H9 (cell line): ENCODE measurements around the gene VSX1. TPM values are rescaled to one million over a fixed set of nuclear protein-coding genes. Genes with fewer than 3 reads are reported as not detected.

ENCODE experiments used
- DNase-seq: peaks from one replicate; pipeline ENCODE4 v3.0.0-alpha.2; 2017
- H2AFZ ChIP-seq: one replicate; pipeline ENCODE4 v1.6.1; 2013; ENCODE audit warnings: mild to moderate bottlenecking, low read length, control low read depth, moderate library complexity
- H2AK5ac ChIP-seq: 2 replicates; pipeline ENCODE4 v1.6.1; 2013; ENCODE audit warnings: low read length, control low read depth, mixed read lengths; ENCODE audit not compliant: insufficient read length
- H2BK120ac ChIP-seq: one replicate; pipeline ENCODE4 v1.6.1; 2013; ENCODE audit warnings: low read depth, mild to moderate bottlenecking, low read length, control low read depth, inconsistent platforms; ENCODE audit not compliant: poor library complexity, severe bottlenecking
- H2BK12ac ChIP-seq: 2 replicates; pipeline ENCODE4 v1.6.1; 2013; ENCODE audit warnings: low read length, control low read depth, mixed read lengths, low read depth; ENCODE audit not compliant: insufficient read length
- H2BK15ac ChIP-seq: 2 replicates; pipeline ENCODE4 v1.6.1; 2013; ENCODE audit warnings: low read depth, low read length, control low read depth
- H2BK20ac ChIP-seq: one replicate; pipeline ENCODE4 v1.6.1; 2013; ENCODE audit warnings: low read depth, mild to moderate bottlenecking, low read length, control low read depth, inconsistent platforms; ENCODE audit not compliant: poor library complexity, severe bottlenecking
- H2BK5ac ChIP-seq: 2 replicates; pipeline ENCODE4 v1.6.1; 2013; ENCODE audit warnings: low read length, control low read depth, mixed read lengths; ENCODE audit not compliant: insufficient read length
- H3K14ac ChIP-seq: 2 replicates; pipeline ENCODE4 v1.6.1; 2013; ENCODE audit warnings: low read length, control low read depth; ENCODE audit not compliant: insufficient read depth
- H3K18ac ChIP-seq: 2 replicates; pipeline ENCODE4 v1.6.1; 2013; ENCODE audit warnings: low read depth, mild to moderate bottlenecking, mixed read lengths, low read length, control low read depth; ENCODE audit not compliant: insufficient read length
- H3K23ac ChIP-seq: 2 replicates; pipeline ENCODE4 v1.6.1; 2013; ENCODE audit warnings: low read length, control low read depth, mixed read lengths, low read depth; ENCODE audit not compliant: insufficient read length
- H3K23me2 ChIP-seq: 2 replicates; pipeline ENCODE4 v1.6.1; 2013; ENCODE audit warnings: low read depth, mild to moderate bottlenecking, mixed read lengths, low read length, control low read depth; ENCODE audit not compliant: insufficient read length, poor library complexity, severe bottlenecking
- H3K27ac ChIP-seq: 2 replicates; pipeline ENCODE4 v1.5.1; 2013; ENCODE audit warnings: low read length, control low read depth, mixed read lengths, low read depth; ENCODE audit not compliant: insufficient read length
- H3K27me3 ChIP-seq: 2 replicates; pipeline ENCODE4 v1.6.1; 2013; ENCODE audit warnings: low read length, control low read depth, inconsistent platforms; ENCODE audit not compliant: insufficient read depth
- H3K4ac ChIP-seq: 2 replicates; pipeline ENCODE4 v1.6.1; 2013; ENCODE audit warnings: low read depth, mild to moderate bottlenecking, control low read depth, inconsistent platforms, low read length, moderate library complexity
- H3K4me1 ChIP-seq: 2 replicates; pipeline ENCODE4 v1.6.1; 2013; ENCODE audit warnings: low read length, control low read depth, inconsistent platforms; ENCODE audit not compliant: insufficient read depth
- H3K4me2 ChIP-seq: 2 replicates; pipeline ENCODE4 v1.6.1; 2013; ENCODE audit warnings: low read length, control low read depth, mixed read lengths; ENCODE audit not compliant: insufficient read length, insufficient read depth
- H3K56ac ChIP-seq: 2 replicates; pipeline ENCODE4 v1.6.1; 2013; ENCODE audit warnings: low read depth, mild to moderate bottlenecking, mixed read lengths, low read length, control low read depth; ENCODE audit not compliant: insufficient read length
- H3K79me1 ChIP-seq: 2 replicates; pipeline ENCODE4 v1.6.1; 2013; ENCODE audit warnings: low read depth, mild to moderate bottlenecking, moderate library complexity, low read length, control low read depth, inconsistent platforms; ENCODE audit not compliant: insufficient read depth, poor library complexity, severe bottlenecking
- H3K79me2 ChIP-seq: 2 replicates; pipeline ENCODE4 v1.6.1; 2013; ENCODE audit warnings: low read length, control low read depth, inconsistent platforms; ENCODE audit not compliant: insufficient read depth
- H3K9ac ChIP-seq: 2 replicates; pipeline ENCODE4 v1.6.1; 2013; ENCODE audit warnings: low read length, control low read depth, mixed read lengths; ENCODE audit not compliant: insufficient read length; ENCODE audit errors: extremely low read depth
- H3K9me3 ChIP-seq: one replicate; pipeline ENCODE4 v1.6.1; 2013; ENCODE audit warnings: low read depth, low read length, inconsistent platforms; ENCODE audit not compliant: control insufficient read depth
- H3T11ph ChIP-seq: one replicate; pipeline ENCODE4 v1.6.1; 2013; ENCODE audit warnings: mild to moderate bottlenecking, low read length, control low read depth, inconsistent platforms
- H4K20me1 ChIP-seq: one replicate; pipeline ENCODE4 v1.6.1; 2013; ENCODE audit not compliant: control insufficient read depth, insufficient read length, insufficient read depth
- H4K5ac ChIP-seq: 2 replicates; pipeline ENCODE4 v1.6.1; 2013; ENCODE audit warnings: low read depth, mild to moderate bottlenecking, mixed read lengths, low read length, control low read depth; ENCODE audit not compliant: insufficient read length
- H4K8ac ChIP-seq: replicated peaks from 2 replicates; pipeline ENCODE4 v1.6.1; 2013; ENCODE audit warnings: low read length, control low read depth, mixed read lengths, low read depth; ENCODE audit not compliant: insufficient read length
- H4K91ac ChIP-seq: 2 replicates; pipeline ENCODE4 v1.6.1; 2013; ENCODE audit warnings: low read depth, mild to moderate bottlenecking, moderate library complexity, mixed read lengths, low read length, control low read depth; ENCODE audit not compliant: insufficient read length
- H3K27ac Mint-ChIP-seq, 3 experiments: 2 replicates in 2 of 3; 3 replicates in 1 of 3; pipeline ENCODE4 v1.8.0; 2020 to 2021; ENCODE audit warnings: mixed read lengths in 3 of 3, mild to moderate bottlenecking in 1 of 3, moderate library complexity in 1 of 3
- H3K27me3 Mint-ChIP-seq: 2 replicates; pipeline ENCODE4 v1.8.0; 2021; ENCODE audit warnings: low read depth, mild to moderate bottlenecking, moderate library complexity, mixed read lengths
- H3K36me3 Mint-ChIP-seq, 3 experiments: 2 replicates in 2 of 3; 3 replicates in 1 of 3; pipeline ENCODE4 v1.8.0; 2020 to 2021; ENCODE audit warnings: low read depth in 3 of 3, mixed read lengths in 3 of 3; ENCODE audit not compliant: insufficient read depth in 1 of 3
- H3K4me1 Mint-ChIP-seq, 2 experiments: 2 replicates each; pipeline ENCODE4 v1.8.0; 2020; ENCODE audit warnings: mixed read lengths in 2 of 2
- H3K4me3 Mint-ChIP-seq, 2 experiments: 2 replicates in 1 of 2; 3 replicates in 1 of 2; pipeline ENCODE4 v1.8.0; 2020 to 2021; ENCODE audit warnings: mild to moderate bottlenecking in 2 of 2, mixed read lengths in 2 of 2, moderate library complexity in 1 of 2
- H3K9me3 Mint-ChIP-seq, 2 experiments: 2 replicates in 1 of 2; 3 replicates in 1 of 2; pipeline ENCODE4 v1.8.0; 2020; ENCODE audit warnings: mild to moderate bottlenecking in 2 of 2, mixed read lengths in 2 of 2, moderate library complexity in 1 of 2
- CTCF ChIP-seq: fragments of 200-600 bp; sonication (generic); conservative IDR thresholded peaks from 3 replicates; pipeline ENCODE4 v1.8.0; 2021; ENCODE audit warnings: antibody characterized with exemption, mild to moderate bottlenecking
- WGBS: extraction: QIAGEN DNeasy Blood & Tissue Kit; methylation state at CpG from one replicate; pipeline ENCODE4 v1.1.7; 2013; ENCODE audit warnings: missing lambda C conversion rate, low lambda C conversion rate, mixed read lengths; ENCODE audit not compliant: insufficient read length; ENCODE audit errors: extremely low coverage; 5-methylcytosine and 5-hydroxymethylcytosine counted together
- total RNA-seq: library from RNA; stranded (reverse); gene quantifications from 2 replicates; pipeline ENCODE4 v1.2.1, GENCODE V29; 2021

The VSX1 gene
- total RNA-seq, 1 experiment from 2014 or later = not detected

- H3K27ac ChIP-seq = no peak overlapping the region
- H2BK120ac ChIP-seq = no peak overlapping the region
- no peak overlapping the region for H4K5ac ChIP-seq
- no peak for TF ChIP-seq CTCF
- no peak overlapping the region for H3K14ac ChIP-seq
- H3K79me2 ChIP-seq = no peaks in the 10 kb centered on the region
- no peak overlapping the region for H2BK15ac ChIP-seq
- H3K36me3 Mint-ChIP-seq = no peaks in the 10 kb centered on the region
- no peak overlapping the region for H3K27ac Mint-ChIP-seq
- no peak overlapping the region for H3K4ac ChIP-seq
- H3K27me3 ChIP-seq = no peaks in the 10 kb centered on the region; the same call in 1 of the 2 replicates
- H2BK5ac ChIP-seq = no peak overlapping the region
- H3K4me2 ChIP-seq = no peak overlapping the region
- H3K9me3 Mint-ChIP-seq = no peaks in the 10 kb centered on the region
- H3K4me3 Mint-ChIP-seq = no peak overlapping the region
- no peak overlapping the region for H4K8ac ChIP-seq
- no peak overlapping the region for H3K56ac ChIP-seq
- no peaks in the 10 kb centered on the region for H3K23me2 ChIP-seq
- H4K20me1 ChIP-seq = no peaks in the 10 kb centered on the region
- H3K27me3 Mint-ChIP-seq = peaks cover 21% of the 10 kb centered on the region
- no peak overlapping the region for H3K9ac ChIP-seq
- no peaks in the 10 kb centered on the region for H3K79me1 ChIP-seq
- H2BK20ac ChIP-seq = no peak overlapping the region
- no peak overlapping the region for H2AK5ac ChIP-seq
- no peaks in the 10 kb centered on the region for H3K9me3 ChIP-seq
- H3K23ac ChIP-seq = no peak overlapping the region
- H3K4me1 ChIP-seq = no peaks in the 10 kb centered on the region; the same call in 1 of the 2 replicates
- WGBS = no CpG with 5 or more reads among the region's 21 CpGs
- H3T11ph ChIP-seq = no peak overlapping the region
- peaks cover 3 to 4% of the 10 kb centered on the region in 2 experiments for H3K4me1 Mint-ChIP-seq
- H3K18ac ChIP-seq = no peak overlapping the region
- no peak overlapping the region for H2AFZ ChIP-seq
- no peak for DNase-seq
- no peak overlapping the region for H4K91ac ChIP-seq
- no peak overlapping the region for H2BK12ac ChIP-seq
Observed at GRCh38 chr20:25046736-25047666, 34.9 kb downstream of the VSX1 start.
